K562 (cell line): Measurements from ENCODE around the gene HS3ST5.

ENCODE experiments used
- GABPA ChIP-seq: fragments of 200-800 bp; sonication (Bioruptor generic); conservative IDR thresholded peaks from 2 replicates; pipeline ENCODE4 v1.6.1; 2016; ENCODE audit warnings: low read depth, missing genetic modification characterization, missing compliant biosample characterization
- GATA2 ChIP-seq: sonication (generic); formaldehyde crosslinking; IDR thresholded peaks from 2 replicates; pipeline ENCODE4 v1.4.0; 2020; ENCODE audit warnings: mild to moderate bottlenecking, missing genetic modification reagents
- GTF2A2 ChIP-seq: IDR thresholded peaks from 2 replicates; pipeline ENCODE4 v1.6.1; 2016; ENCODE audit warnings: mild to moderate bottlenecking, missing genetic modification characterization, missing compliant biosample characterization
- GTF2F1 ChIP-seq: IDR thresholded peaks from 2 replicates; pipeline ENCODE4 v1.6.1; 2011; ENCODE audit warnings: low read depth, low read length, improper control_type of control experiment
- NRF1 ChIP-seq, 2 experiments: fragments of 450-650 bp; IDR thresholded peaks in 1 of 2; conservative IDR thresholded peaks in 1 of 2; 2 replicates each; pipeline ENCODE4 v1.6.1; 2014; ENCODE audit warnings: mild to moderate bottlenecking in 2 of 2
- PHF8 ChIP-seq: fragments of 200-600 bp; sonication (generic); IDR thresholded peaks from 2 replicates; pipeline ENCODE4 v1.6.1; 2012; ENCODE audit warnings: mixed run types, mild to moderate bottlenecking, inconsistent platforms, low read length, moderate library complexity, borderline replicate concordance
- RFX5 ChIP-seq: IDR thresholded peaks from 2 replicates; pipeline ENCODE4 v1.6.1; 2011; ENCODE audit warnings: low read depth, mild to moderate bottlenecking, improper control_type of control experiment, low read length
- SMC3 ChIP-seq: conservative IDR thresholded peaks from 2 replicates; pipeline ENCODE4 v1.6.1; 2011; ENCODE audit warnings: low read depth, low read length, improper control_type of control experiment; ENCODE audit not compliant: insufficient read depth
- U2AF2 ChIP-seq: fragments of 200-400 bp; formaldehyde crosslinking; optimal IDR thresholded peaks from 2 replicates; pipeline ENCODE3; 2017; ENCODE audit warnings: low read depth, mild to moderate bottlenecking, low read length
- TF ChIP-seq, protein P1 (sequence below): sonication (generic); formaldehyde crosslinking; IDR thresholded peaks from 2 replicates; pipeline ENCODE4 v1.8.1; 2022; ENCODE audit warnings: missing genetic modification reagents
- TF ChIP-seq, protein P2 (sequence below), 3 experiments: IDR thresholded peaks in 2 of 3; conservative IDR thresholded peaks in 1 of 3; 2 replicates each; pipeline ENCODE4 v1.5.1; 2011 to 2012; ENCODE audit warnings: low read length in 3 of 3, mild to moderate bottlenecking in 3 of 3, control low read depth in 2 of 3, improper control_type of control experiment in 1 of 3, inconsistent platforms in 1 of 3, low read depth in 1 of 3, mixed read lengths in 1 of 3, moderate library complexity in 1 of 3; ENCODE audit not compliant: insufficient read depth in 2 of 3

DNA sequence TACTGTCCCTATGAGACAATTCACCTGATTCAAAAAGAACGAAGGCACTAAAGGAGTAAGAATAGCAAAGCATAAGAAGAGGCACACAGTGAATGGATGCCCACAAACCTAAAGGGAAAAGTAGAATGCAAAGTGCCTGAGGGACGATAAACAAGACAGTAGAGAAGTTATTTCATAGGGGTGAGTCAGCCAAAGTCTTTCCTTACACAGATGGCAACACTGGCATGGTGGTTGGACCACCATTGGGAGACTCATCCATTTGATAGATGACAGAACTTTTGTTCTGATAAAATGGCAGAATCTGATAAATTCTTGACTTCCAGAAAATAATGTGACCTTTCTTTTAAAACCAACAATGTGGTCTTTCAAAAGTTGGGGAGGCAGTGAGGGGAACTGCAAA, 223.8 kb downstream of the HS3ST5 start:
- TF ChIP-seq GABPA (tag) (no peak), U2AF2 (no peak), GATA2 (CRISPR knock-in tag) (no peak), GTF2A2 (tag) (no peak), RFX5 (no peak), GTF2F1 (no peak), SMC3 (no peak), PHF8 (no peak), NRF1 (conservative IDR thresholded peaks at IDR 0.05 in 1 of 2, IDR thresholded peaks at IDR 0.05 in 1 of 2) (no peak)
- TF ChIP-seq, protein P1, sequence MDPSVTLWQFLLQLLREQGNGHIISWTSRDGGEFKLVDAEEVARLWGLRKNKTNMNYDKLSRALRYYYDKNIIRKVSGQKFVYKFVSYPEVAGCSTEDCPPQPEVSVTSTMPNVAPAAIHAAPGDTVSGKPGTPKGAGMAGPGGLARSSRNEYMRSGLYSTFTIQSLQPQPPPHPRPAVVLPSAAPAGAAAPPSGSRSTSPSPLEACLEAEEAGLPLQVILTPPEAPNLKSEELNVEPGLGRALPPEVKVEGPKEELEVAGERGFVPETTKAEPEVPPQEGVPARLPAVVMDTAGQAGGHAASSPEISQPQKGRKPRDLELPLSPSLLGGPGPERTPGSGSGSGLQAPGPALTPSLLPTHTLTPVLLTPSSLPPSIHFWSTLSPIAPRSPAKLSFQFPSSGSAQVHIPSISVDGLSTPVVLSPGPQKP (CRISPR knock-in tag), result no peak
- TF ChIP-seq, protein P2, sequence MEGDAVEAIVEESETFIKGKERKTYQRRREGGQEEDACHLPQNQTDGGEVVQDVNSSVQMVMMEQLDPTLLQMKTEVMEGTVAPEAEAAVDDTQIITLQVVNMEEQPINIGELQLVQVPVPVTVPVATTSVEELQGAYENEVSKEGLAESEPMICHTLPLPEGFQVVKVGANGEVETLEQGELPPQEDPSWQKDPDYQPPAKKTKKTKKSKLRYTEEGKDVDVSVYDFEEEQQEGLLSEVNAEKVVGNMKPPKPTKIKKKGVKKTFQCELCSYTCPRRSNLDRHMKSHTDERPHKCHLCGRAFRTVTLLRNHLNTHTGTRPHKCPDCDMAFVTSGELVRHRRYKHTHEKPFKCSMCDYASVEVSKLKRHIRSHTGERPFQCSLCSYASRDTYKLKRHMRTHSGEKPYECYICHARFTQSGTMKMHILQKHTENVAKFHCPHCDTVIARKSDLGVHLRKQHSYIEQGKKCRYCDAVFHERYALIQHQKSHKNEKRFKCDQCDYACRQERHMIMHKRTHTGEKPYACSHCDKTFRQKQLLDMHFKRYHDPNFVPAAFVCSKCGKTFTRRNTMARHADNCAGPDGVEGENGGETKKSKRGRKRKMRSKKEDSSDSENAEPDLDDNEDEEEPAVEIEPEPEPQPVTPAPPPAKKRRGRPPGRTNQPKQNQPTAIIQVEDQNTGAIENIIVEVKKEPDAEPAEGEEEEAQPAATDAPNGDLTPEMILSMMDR (IDR thresholded peaks at IDR 0.05 in 2 of 3, conservative IDR thresholded peaks at IDR 0.05 in 1 of 3; ENCODE audit: insufficient read depth in 2 of 3, low read depth in 1 of 3, low read length in 3 of 3), result no peak
